ENCODE results near the gene SH3BP4.

DNA sequence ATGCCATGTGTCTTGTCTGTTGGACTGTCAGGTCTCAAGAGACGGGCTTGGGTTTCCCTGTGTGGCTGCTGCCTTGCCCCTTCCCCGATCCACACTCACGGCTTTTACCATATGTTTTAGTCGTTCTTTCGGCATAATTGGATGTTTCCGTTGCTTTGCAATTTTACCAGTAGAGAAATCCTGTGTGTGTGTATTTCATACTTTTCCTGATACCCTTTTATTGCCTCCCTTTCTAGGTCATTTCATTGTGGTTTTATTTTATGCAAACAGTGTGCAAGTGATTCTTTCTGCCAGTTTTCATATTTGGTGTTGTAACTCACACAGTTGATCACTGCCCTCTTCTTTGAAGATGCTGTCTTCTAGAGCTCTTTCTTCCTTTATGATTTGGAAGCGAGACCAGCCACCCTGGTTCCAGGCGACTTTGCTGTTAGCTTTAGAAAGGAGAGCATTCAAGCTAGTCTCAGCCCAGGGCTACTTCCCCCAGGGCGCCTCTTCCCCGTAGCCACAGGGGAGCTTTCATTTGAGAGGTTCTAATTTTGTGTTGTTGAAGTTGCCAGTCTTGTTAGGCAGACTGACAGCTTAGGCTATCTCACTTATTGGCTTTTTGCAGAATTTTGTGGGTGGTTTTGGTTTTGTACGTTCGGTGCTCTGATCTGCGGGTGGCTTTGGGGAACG, 17.0 kb downstream of the SH3BP4 start:
- TF ChIP-seq, protein P1, sequence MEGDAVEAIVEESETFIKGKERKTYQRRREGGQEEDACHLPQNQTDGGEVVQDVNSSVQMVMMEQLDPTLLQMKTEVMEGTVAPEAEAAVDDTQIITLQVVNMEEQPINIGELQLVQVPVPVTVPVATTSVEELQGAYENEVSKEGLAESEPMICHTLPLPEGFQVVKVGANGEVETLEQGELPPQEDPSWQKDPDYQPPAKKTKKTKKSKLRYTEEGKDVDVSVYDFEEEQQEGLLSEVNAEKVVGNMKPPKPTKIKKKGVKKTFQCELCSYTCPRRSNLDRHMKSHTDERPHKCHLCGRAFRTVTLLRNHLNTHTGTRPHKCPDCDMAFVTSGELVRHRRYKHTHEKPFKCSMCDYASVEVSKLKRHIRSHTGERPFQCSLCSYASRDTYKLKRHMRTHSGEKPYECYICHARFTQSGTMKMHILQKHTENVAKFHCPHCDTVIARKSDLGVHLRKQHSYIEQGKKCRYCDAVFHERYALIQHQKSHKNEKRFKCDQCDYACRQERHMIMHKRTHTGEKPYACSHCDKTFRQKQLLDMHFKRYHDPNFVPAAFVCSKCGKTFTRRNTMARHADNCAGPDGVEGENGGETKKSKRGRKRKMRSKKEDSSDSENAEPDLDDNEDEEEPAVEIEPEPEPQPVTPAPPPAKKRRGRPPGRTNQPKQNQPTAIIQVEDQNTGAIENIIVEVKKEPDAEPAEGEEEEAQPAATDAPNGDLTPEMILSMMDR (IDR thresholded peaks at IDR 0.05; ENCODE audit: control extremely low read depth in 1 of 3, insufficient read depth in 1 of 3, low read depth in 1 of 3, low read length in 3 of 3) = no peak
- no peak for TF ChIP-seq MAFK (IDR thresholded peaks at IDR 0.05; ENCODE audit: low read depth, low read length)
- no peak for TF ChIP-seq TAF1 (IDR thresholded peaks at IDR 0.05; ENCODE audit: low read depth, low read length)
- TF ChIP-seq EP300 (IDR thresholded peaks at IDR 0.05; ENCODE audit: borderline replicate concordance in 1 of 2, low read depth in 2 of 2, low read length in 2 of 2) = no peak
- TF ChIP-seq TEAD4 (IDR thresholded peaks at IDR 0.05; ENCODE audit: low read depth, low read length) = no peak
- TF ChIP-seq CBX8 (IDR thresholded peaks at IDR 0.05; ENCODE audit: borderline replicate concordance, low read depth, low read length) = no peak
- TF ChIP-seq JUND (IDR thresholded peaks at IDR 0.05; ENCODE audit: low read length) = no peak
- TF ChIP-seq POLR2AphosphoS5 (IDR thresholded peaks at IDR 0.05; ENCODE audit: low read depth, low read length) = no peak
- no peak for TF ChIP-seq ZNF274 (IDR thresholded peaks at IDR 0.05; ENCODE audit: borderline replicate concordance, extremely low read depth, low read length)
- TF ChIP-seq, protein P2, sequence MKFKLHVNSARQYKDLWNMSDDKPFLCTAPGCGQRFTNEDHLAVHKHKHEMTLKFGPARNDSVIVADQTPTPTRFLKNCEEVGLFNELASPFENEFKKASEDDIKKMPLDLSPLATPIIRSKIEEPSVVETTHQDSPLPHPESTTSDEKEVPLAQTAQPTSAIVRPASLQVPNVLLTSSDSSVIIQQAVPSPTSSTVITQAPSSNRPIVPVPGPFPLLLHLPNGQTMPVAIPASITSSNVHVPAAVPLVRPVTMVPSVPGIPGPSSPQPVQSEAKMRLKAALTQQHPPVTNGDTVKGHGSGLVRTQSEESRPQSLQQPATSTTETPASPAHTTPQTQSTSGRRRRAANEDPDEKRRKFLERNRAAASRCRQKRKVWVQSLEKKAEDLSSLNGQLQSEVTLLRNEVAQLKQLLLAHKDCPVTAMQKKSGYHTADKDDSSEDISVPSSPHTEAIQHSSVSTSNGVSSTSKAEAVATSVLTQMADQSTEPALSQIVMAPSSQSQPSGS (IDR thresholded peaks at IDR 0.05; ENCODE audit: low read length) = no peak
- no peak for TF ChIP-seq YY1 (IDR thresholded peaks at IDR 0.05; ENCODE audit: low read depth, low read length)
- TF ChIP-seq POLR2A (IDR thresholded peaks at IDR 0.05; ENCODE audit: control extremely low read depth in 1 of 2, low read depth in 2 of 2, low read length in 2 of 2) = no peak
- no peak for TF ChIP-seq KDM1A (IDR thresholded peaks at IDR 0.05; ENCODE audit: borderline replicate concordance, low read length)
